Gastrocnemius medialis (tissue), 4 donors: ENCODE measurements around the gene STK39. TPM values are rescaled to one million over a fixed set of nuclear protein-coding genes. Genes with fewer than 3 reads are reported as not detected.

Source experiments
- ATAC-seq, 2 donors: fragments of 150-250 bp; one replicate each; pipeline ENCODE4 v1.9.1; 2016
- DNase-seq, 2 donors: peaks; one replicate each; pipeline ENCODE4 v3.0.0-alpha.2; 2019
- H3K27ac ChIP-seq, 4 donors: fragments of 200-600 bp; sonication (generic); 1 replicate in 1 of 4; 2 replicates in 3 of 4; pipeline ENCODE4 v1.5.1; 2016 to 2018; ENCODE audit warnings: mild to moderate bottlenecking in 2 of 4, moderate library complexity in 1 of 4
- H3K27me3 ChIP-seq, 3 donors: fragments of 200-600 bp; sonication (generic) in 2 of 3; 1 replicate in 1 of 3; 2 replicates in 2 of 3; pipeline versions ENCODE4 v1.5.1 to v1.6.0; 2016 to 2019; ENCODE audit warnings: mild to moderate bottlenecking in 1 of 3, moderate library complexity in 1 of 3
- H3K36me3 ChIP-seq, 2 donors: fragments of 200-600 bp; sonication (generic) in 1 of 2; one replicate each; pipeline ENCODE4 v1.5.1; 2017 to 2018
- H3K4me1 ChIP-seq, 2 donors: fragments of 200-600 bp; sonication (generic) in 1 of 2; one replicate each; pipeline ENCODE4 v1.5.1; 2016 to 2017; ENCODE audit warnings: mild to moderate bottlenecking in 2 of 2
- H3K4me3 ChIP-seq, 4 donors: fragments of 200-600 bp; sonication (generic) in 3 of 4; 1 replicate in 1 of 4; 2 replicates in 3 of 4; pipeline ENCODE4 v1.5.1; 2016 to 2019; ENCODE audit warnings: mild to moderate bottlenecking in 2 of 4
- H3K9me3 ChIP-seq, 3 donors: fragments of 200-600 bp; sonication (generic) in 2 of 3; 1 replicate in 1 of 3; 2 replicates in 2 of 3; pipeline ENCODE4 v1.5.1; 2016 to 2019
- CTCF ChIP-seq, 5 experiments: fragments of 450-650 bp in 3 of 5; fragments of 200-600 bp in 2 of 5; sonication (generic) in 2 of 5; IDR thresholded peaks in 4 of 5; conservative IDR thresholded peaks in 1 of 5; 1 replicate in 4 of 5; 2 replicates in 1 of 5; pipeline ENCODE4 v1.5.1; 2016 to 2019; ENCODE audit warnings: antibody characterized with exemption in 5 of 5, mild to moderate bottlenecking in 3 of 5, moderate library complexity in 3 of 5
- POLR2A ChIP-seq, 2 donors: fragments of 450-650 bp; IDR thresholded peaks; one replicate each; pipeline ENCODE4 v1.6.1; 2017; ENCODE audit warnings: antibody characterized with exemption in 2 of 2, mild to moderate bottlenecking in 2 of 2, moderate library complexity in 2 of 2
- in situ Hi-C, 4 donors: fragments of 200-750 bp; cut with MboI; loops; one replicate each; pipeline versions ENCODE4 v1.15.0 to v1.8.0; 2017; ENCODE audit warnings: low sequenced_read_pairs in 4 of 4
- intact Hi-C: fragments of 100-400 bp; cut with DNase I; formaldehyde crosslinking; loops from one replicate; pipeline ENCODE4 v1.15.1; 2023; ENCODE audit warnings: low total_unique reads
- total RNA-seq, 4 donors: library from RNA; depleted of rRNA; stranded (reverse); fragments of >200 nt; gene quantifications; one replicate each; pipeline versions ENCODE4 v1.1.0 to v1.2.3, GENCODE V29; 2016

The STK39 gene
- total RNA-seq, 4 donors from 2014 or later, result 0.66 to 2.9 (median 1.9) TPM

GRCh38 chr2:168149150-168149974 is 98.0 kb downstream of the STK39 start:
- DNase-seq (no peak), ATAC-seq (no peak)
- H3K9me3 ChIP-seq, result no peaks in the 10 kb centered on the region
- no peak overlapping the region for H3K27ac ChIP-seq
- H3K4me3 ChIP-seq, result no peak overlapping the region
- no peak for TF ChIP-seq POLR2A (IDR thresholded peaks at IDR 0.05)
- no peak for TF ChIP-seq CTCF (IDR thresholded peaks at IDR 0.05 in 4 of 5, conservative IDR thresholded peaks at IDR 0.05 in 1 of 5)
- H3K27me3 ChIP-seq, result no peaks in the 10 kb centered on the region
- in situ Hi-C loops, result no loop called here
- intact Hi-C loops, result no loop called here
- H3K4me1 ChIP-seq, result peaks cover 0 to 3% of the 10 kb centered on the region in 2 donors
- no peaks in the 10 kb centered on the region for H3K36me3 ChIP-seq

DNA sequence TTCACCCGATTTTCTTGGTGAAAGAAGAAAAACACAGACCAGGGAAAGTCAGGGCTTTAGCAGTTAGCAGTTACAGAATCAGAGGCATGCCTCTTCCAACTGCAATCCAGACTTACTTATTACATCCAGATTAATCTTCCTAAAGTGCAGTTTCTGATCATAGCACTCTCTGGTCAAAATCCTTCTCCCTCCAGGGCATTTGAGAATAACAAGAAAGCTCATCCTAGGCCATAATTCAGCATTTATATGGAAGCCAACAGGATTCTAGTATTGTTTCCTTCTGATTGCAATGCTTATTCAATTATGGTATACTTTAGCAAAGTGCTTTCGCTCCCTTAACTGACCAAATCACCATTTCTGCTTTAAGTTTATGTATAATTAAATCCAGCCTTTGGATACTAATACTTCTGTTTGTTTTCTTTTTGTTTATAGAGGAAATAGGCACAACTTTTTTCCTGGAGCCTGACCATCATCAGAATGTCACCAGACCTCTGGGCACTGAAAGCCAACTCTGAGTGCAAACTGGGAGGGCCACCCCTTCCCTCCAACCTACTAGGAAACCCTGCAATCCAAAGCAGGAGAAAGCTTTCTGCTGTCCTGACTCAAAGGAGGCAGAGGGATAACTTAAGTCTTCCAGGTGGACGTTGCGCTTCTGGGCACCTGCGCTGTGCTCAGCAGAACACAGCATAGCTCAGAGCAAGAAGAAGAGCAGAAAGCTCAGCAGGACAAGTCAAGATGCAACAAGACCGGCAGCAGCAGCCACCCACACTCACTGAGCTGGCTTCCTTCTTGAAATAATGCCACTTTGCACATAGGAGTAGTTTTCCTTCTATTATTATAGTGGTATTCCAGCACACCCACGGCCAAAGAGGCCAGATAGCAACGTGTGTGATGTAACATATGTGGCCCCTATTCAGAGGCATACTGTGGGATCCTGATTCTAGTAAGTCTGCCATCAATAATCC is 99.3 kb downstream of the STK39 start:
- Histone ChIP-seq H3K36me3 (no peaks in the 10 kb centered on the region), H3K27ac (no peak overlapping the region), H3K9me3 (no peaks in the 10 kb centered on the region), H3K4me1 (peaks cover 0 to 3% of the 10 kb centered on the region in 2 donors), H3K27me3 (no peaks in the 10 kb centered on the region), H3K4me3 (no peak overlapping the region)
- in situ Hi-C loops, result no loop called here
- intact Hi-C loops, result no loop called here
- ATAC-seq, result no peak
- TF ChIP-seq CTCF (IDR thresholded peaks at IDR 0.05 in 4 of 5, conservative IDR thresholded peaks at IDR 0.05 in 1 of 5), result no peak
- no peak for TF ChIP-seq POLR2A (IDR thresholded peaks at IDR 0.05)
- DNase-seq, result no peak

DNA sequence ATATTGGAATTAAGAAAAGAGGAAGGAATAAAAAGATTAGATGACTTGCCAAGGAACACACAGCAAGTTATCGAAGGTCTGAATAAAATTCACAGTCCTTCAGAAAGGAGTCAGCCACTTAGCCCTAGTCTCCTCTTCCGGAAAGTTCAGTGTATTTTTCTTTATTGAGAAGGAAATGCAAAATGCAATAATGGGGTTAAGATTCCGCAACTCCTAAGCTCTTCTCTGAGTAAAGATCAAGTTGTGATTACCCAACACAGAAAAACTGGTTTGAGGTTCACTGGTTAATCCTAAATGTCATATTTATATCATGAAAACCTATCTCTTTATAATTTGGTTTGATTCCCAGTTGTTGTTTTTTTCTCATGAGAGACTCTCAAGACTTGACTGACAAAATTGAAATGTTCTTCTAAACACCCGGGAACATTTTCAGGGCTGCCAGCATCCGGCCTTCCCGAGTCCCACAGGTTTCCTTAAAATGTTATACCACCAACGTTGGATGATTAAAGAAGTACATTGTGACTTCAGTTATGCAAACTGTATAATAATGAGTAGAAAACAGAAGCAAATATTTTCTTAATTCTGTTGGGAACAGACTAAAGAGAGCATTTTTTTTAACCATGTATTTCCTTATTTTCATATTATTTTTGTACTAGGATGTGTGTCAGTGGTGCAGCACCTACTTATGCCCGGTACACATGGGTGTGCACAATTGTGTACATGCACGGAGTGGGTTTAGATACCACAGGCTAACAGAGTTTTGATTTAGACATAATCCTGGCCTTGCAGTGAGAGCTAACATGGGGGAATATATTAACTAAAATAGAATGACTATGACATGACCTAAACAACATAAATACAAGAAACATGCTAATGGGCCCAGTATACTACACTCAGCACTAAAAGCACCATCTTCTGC is 100.2 kb downstream of the STK39 start:
- H3K27me3 ChIP-seq, result no peaks in the 10 kb centered on the region
- DNase-seq (no peak), ATAC-seq (no peak)
- TF ChIP-seq POLR2A (IDR thresholded peaks at IDR 0.05) (no peak), CTCF (IDR thresholded peaks at IDR 0.05 in 4 of 5, conservative IDR thresholded peaks at IDR 0.05 in 1 of 5) (no peak)
- peak overlapping the region in 1 of 4 donors; percentile 6 for H3K27ac ChIP-seq
- in situ Hi-C loops, result no loop called here
- no peaks in the 10 kb centered on the region for H3K9me3 ChIP-seq
- no peak overlapping the region for H3K4me3 ChIP-seq
- H3K36me3 ChIP-seq, result no peaks in the 10 kb centered on the region
- peaks cover 0 to 3% of the 10 kb centered on the region in 2 donors for H3K4me1 ChIP-seq
- intact Hi-C loops, result no loop called here
